GM12891 (cell line): ENCODE data around the gene ZNF500.

ENCODE experiments used
- PAX5 ChIP-seq: IDR thresholded peaks from 2 replicates; pipeline ENCODE4 v1.6.1; 2011; ENCODE audit warnings: low read length, moderate library complexity, mild to moderate bottlenecking; ENCODE audit not compliant: insufficient read depth, severe bottlenecking
- POLR2A ChIP-seq: IDR thresholded peaks from 2 replicates; pipeline ENCODE4 v1.6.1; 2011; ENCODE audit warnings: low read depth, low read length, control low read depth
- POLR2AphosphoS5 ChIP-seq: IDR thresholded peaks from 2 replicates; pipeline ENCODE4 v1.6.1; 2011; ENCODE audit warnings: low read depth, low read length, control low read depth
- POU2F2 ChIP-seq: IDR thresholded peaks from 2 replicates; pipeline ENCODE4 v1.6.1; 2011; ENCODE audit warnings: low read depth, mild to moderate bottlenecking, control low read depth, low read length, moderate library complexity
- SPI1 ChIP-seq: IDR thresholded peaks from 2 replicates; pipeline ENCODE4 v1.6.1; 2011; ENCODE audit warnings: low read depth, low read length, control low read depth
- TAF1 ChIP-seq: IDR thresholded peaks from 2 replicates; pipeline ENCODE4 v1.6.1; 2011; ENCODE audit warnings: low read depth, low read length, control low read depth

DNA sequence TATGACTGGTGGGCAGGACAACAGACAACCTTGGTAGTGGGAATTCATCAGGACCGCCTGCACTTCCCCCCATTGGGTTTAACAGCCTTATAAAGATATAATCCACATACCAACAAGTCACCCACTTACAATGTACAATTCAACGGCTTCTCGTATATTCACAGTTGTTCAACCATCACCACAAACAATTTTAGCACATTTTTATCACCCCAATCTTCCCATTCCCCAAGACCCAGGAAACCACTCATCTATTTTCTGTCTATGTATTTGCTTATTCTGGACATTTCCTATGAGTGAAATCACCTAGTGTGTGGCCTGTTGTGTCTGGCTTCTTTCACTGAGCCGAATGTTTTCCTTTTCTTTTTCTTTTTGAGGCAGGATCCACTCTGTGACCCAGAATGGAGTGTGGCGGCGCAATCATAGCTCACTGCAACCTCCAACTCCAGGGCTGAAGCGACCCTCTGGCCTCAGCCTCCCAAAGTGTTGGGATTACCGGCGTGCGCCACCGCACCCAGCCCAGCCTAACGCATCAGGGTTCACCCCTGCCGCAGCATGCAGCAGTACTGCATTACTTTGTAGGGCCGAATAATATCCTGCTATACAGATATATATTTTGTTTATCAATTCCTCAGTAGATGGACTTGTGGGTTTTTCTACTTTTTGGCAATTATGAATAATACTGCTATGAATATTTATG, 43.7 kb downstream of the ZNF500 start:
- TF ChIP-seq TAF1: no peak
- no peak for TF ChIP-seq POLR2A
- no peak for TF ChIP-seq POLR2AphosphoS5
- TF ChIP-seq SPI1: no peak
- TF ChIP-seq PAX5: no peak
- TF ChIP-seq POU2F2: no peak
